Right lobe of liver (tissue), 6 donors: ENCODE results near the gene FMN1. TPM values are rescaled to one million over a fixed set of nuclear protein-coding genes. Genes with fewer than 3 reads are reported as not detected.

Experiments
- ATAC-seq, 4 donors: fragments of 200-7000 bp; cut with Tn5 transposase; one replicate each; pipeline ENCODE4 v1.9.1; 2020; ENCODE audit warnings: mild to moderate bottlenecking in 4 of 4, moderate library complexity in 4 of 4
- DNase-seq, 3 donors: peaks; one replicate each; pipeline ENCODE4 v3.0.0-alpha.2; 2020
- H3K27ac ChIP-seq, 3 donors: fragments of 200-600 bp; one replicate each; pipeline ENCODE4 v1.8.0; 2022
- H3K27me3 ChIP-seq, 2 donors: fragments of 200-600 bp; one replicate each; pipeline ENCODE4 v1.8.0; 2022
- H3K36me3 ChIP-seq, 4 donors: fragments of 200-600 bp; sonication (generic) in 1 of 4; one replicate each; pipeline versions ENCODE4 v1.5.1 to v1.8.0; 2017 to 2022; ENCODE audit warnings: control low read depth in 1 of 4
- H3K4me1 ChIP-seq, 4 donors: fragments of 200-600 bp; sonication (generic) in 1 of 4; one replicate each; pipeline versions ENCODE4 v1.5.1 to v1.8.0; 2017 to 2022; ENCODE audit warnings: control low read depth in 1 of 4
- H3K4me3 ChIP-seq, 3 donors: fragments of 200-600 bp; one replicate each; pipeline ENCODE4 v1.8.0; 2022
- H3K9me3 ChIP-seq, 4 donors: fragments of 200-600 bp; sonication (generic) in 1 of 4; one replicate each; pipeline versions ENCODE4 v1.5.1 to v1.8.0; 2017 to 2022; ENCODE audit warnings: control low read depth in 1 of 4
- CTCF ChIP-seq, 4 donors: fragments of 200-600 bp in 3 of 4; fragments of 450-650 bp in 1 of 4; IDR thresholded peaks; one replicate each; pipeline versions ENCODE4 v1.5.1 to v1.8.0; 2016 to 2022; ENCODE audit warnings: antibody characterized with exemption in 4 of 4, mild to moderate bottlenecking in 2 of 4
- POLR2A ChIP-seq: fragments of 450-650 bp; IDR thresholded peaks from one replicate; pipeline ENCODE4 v1.6.1; 2017; ENCODE audit warnings: antibody characterized with exemption, mild to moderate bottlenecking
- WGBS: methylation state at CpG from one replicate; pipeline ENCODE4 v1.1.6; 2018; ENCODE audit warnings: low coverage, low lambda C conversion rate; ENCODE audit not compliant: insufficient coverage; ENCODE audit errors: missing lambda C conversion rate; 5-methylcytosine and 5-hydroxymethylcytosine counted together
- intact Hi-C, 2 donors: fragments of 100-400 bp; cut with DNase I; formaldehyde crosslinking; loops; one replicate each; pipeline versions ENCODE4 v1.11.2 to v1.14.1; 2022
- total RNA-seq, 6 experiments: library from RNA; depleted of rRNA in 2 of 6; stranded (reverse); fragments of >200 nt in 2 of 6; fragmentation: NEBNext Ultra II Directional in 3 of 6; extraction: Animal tissue kit (Norgen Biotek cat#: 25700) in 3 of 6; gene quantifications; one replicate each; pipeline versions ENCODE4 v1.1.0 to v1.2.4, GENCODE V29; 2016 to 2023
- donor health status: DM: no; HTN: yes; CAD: no.
- donor health status: DM: no; HTN: no; CAD: no.
- donor health status: DM: no; HTN: no; CAD: no.
- donor health status: DM: no; HTN: yes; CAD: no.
- donor health status: DM: no; HTN: yes; CAD: no.

Gene FMN1
- total RNA-seq, 6 experiments from 2014 or later, result 1.1 to 6.8 (median 3.1) TPM

- Histone ChIP-seq H3K36me3 (no peaks in the 10 kb centered on the region), H3K4me1 (no peaks in the 10 kb centered on the region), H3K9me3 (no peaks in the 10 kb centered on the region), H3K4me3 (no peak overlapping the region), H3K27ac (no peak overlapping the region), H3K27me3 (no peaks in the 10 kb centered on the region)
- intact Hi-C loops, result no loop called here
- TF ChIP-seq CTCF (IDR thresholded peaks at IDR 0.05) (no peak), POLR2A (no peak)
- no peak for DNase-seq
- ATAC-seq, result no peak
- WGBS, result 64% methylated on average over 3 of the region's 3 CpGs
Measured at GRCh38 chr15:32944431-32944830, 250.1 kb downstream of the FMN1 start.

DNA sequence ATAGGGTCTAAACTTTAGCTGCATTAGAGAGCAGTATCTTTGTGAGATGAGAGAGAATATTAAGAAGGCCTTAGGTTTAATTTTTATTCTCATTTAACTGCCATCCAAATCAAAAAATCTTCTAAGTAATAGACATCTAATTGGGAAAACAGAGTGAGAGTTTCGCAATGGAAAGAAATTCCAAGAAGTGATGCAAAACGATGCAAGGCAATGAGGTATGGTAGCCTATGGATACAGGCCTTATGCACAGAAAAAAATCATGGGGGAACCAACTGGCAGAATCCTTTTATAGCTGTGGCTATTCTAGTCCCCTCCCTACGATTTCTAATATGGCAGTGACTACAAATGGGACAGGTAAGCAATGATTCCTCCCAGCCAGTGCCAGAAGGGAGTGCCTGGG is 250.8 kb downstream of the FMN1 start:
- no peak for ATAC-seq
- TF ChIP-seq POLR2A, result no peak
- TF ChIP-seq CTCF (IDR thresholded peaks at IDR 0.05), result no peak
- no peak overlapping the region for H3K27ac ChIP-seq
- H3K9me3 ChIP-seq, result no peaks in the 10 kb centered on the region
- no peak overlapping the region for H3K4me3 ChIP-seq
- H3K36me3 ChIP-seq, result no peaks in the 10 kb centered on the region
- no peak for DNase-seq
- intact Hi-C loops, result no loop called here
- H3K4me1 ChIP-seq, result no peaks in the 10 kb centered on the region
- H3K27me3 ChIP-seq, result no peaks in the 10 kb centered on the region
- 67% methylated on average over 3 of the region's 3 CpGs for WGBS

- H3K4me3 ChIP-seq, result no peak overlapping the region
- WGBS, result 45% methylated on average over 2 of the region's 2 CpGs
- no peaks in the 10 kb centered on the region for H3K36me3 ChIP-seq
- no peaks in the 10 kb centered on the region for H3K27me3 ChIP-seq
- H3K9me3 ChIP-seq, result no peaks in the 10 kb centered on the region
- no peak for TF ChIP-seq POLR2A
- TF ChIP-seq CTCF (IDR thresholded peaks at IDR 0.05), result no peak
- H3K4me1 ChIP-seq, result no peaks in the 10 kb centered on the region
- no peak for ATAC-seq
- H3K27ac ChIP-seq, result no peak overlapping the region
- DNase-seq, result no peak
- intact Hi-C loops, result no loop called here
Measured at GRCh38 chr15:32942401-32942841, 252.1 kb downstream of the FMN1 start.

- DNase-seq (no peak), ATAC-seq (no peak)
- Histone ChIP-seq H3K27me3 (no peaks in the 10 kb centered on the region), H3K4me1 (no peaks in the 10 kb centered on the region), H3K9me3 (no peaks in the 10 kb centered on the region), H3K27ac (no peak overlapping the region), H3K36me3 (no peaks in the 10 kb centered on the region), H3K4me3 (no peak overlapping the region)
- intact Hi-C loops, result no loop called here
- WGBS, result 79% methylated on average over 6 of the region's 6 CpGs
- TF ChIP-seq POLR2A (no peak), CTCF (IDR thresholded peaks at IDR 0.05) (no peak)
Measured at GRCh38 chr15:32941823-32942222, 252.7 kb downstream of the FMN1 start.

DNA sequence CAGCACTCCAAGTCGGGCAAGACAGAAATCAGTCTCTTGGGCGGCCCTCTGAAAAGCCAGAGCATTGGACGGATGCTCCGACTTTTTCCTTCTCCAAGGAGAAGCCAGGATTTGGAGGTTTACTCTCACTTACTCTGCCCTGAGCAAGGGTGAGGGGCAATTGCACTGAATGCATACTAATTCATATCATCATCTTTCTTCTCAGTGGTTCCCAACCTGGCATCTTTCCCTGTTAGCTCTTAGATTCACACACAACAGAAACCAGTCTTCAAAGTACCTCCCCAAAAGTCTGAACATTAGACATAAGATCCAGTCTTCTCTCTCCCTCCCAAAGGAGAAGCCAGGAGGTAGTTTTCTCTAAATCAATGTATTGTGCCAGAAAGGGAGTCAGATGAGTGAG is 257.5 kb downstream of the FMN1 start:
- no peak overlapping the region for H3K27ac ChIP-seq
- H3K4me3 ChIP-seq, result no peak overlapping the region
- no peak for DNase-seq
- ATAC-seq, result no peak
- peaks cover 0 to 6% of the 10 kb centered on the region in 2 donors for H3K27me3 ChIP-seq
- H3K36me3 ChIP-seq, result no peaks in the 10 kb centered on the region
- H3K9me3 ChIP-seq, result no peaks in the 10 kb centered on the region
- TF ChIP-seq CTCF (IDR thresholded peaks at IDR 0.05) (no peak), POLR2A (no peak)
- WGBS, result 58% methylated on average over 4 of the region's 4 CpGs
- intact Hi-C loops, result loop anchor here in 1 of 2 donors (10.0 kb wide), 1 partner anchor 272 kb away; no protein-coding TSS in a partner anchor
- H3K4me1 ChIP-seq, result no peaks in the 10 kb centered on the region
